GM20000 (cell line): Measurements from ENCODE around the gene CCDC54.

Experiments
- DNase-seq: peaks from one replicate; pipeline ENCODE4 v3.0.0; 2012; ENCODE audit warnings: low spot score
- CTCF ChIP-seq: IDR thresholded peaks from 2 replicates; pipeline ENCODE4 v1.5.1; 2012; ENCODE audit warnings: mild to moderate bottlenecking, control low read depth; ENCODE audit errors: extremely low read depth, missing control alignments

CCDC54 gene

DNA sequence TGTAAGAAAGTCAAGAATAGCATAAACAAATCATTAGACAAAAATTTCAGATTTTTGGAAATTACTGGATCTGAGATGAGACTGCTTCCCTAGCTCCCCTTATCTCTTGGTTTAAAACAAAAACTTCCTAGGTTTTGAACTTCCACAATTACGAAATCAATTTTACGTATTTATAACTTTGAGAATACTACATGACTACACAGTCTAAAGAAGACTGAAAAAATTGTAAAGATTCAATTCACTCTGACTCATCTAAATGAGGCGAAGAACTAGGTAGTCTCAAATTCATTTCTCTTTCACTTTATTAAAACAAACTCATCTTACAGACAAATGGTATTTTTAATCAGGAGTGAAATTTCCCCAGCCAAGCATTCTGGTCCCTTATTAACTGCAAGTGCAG, 10.3 kb downstream of the CCDC54 start:
- TF ChIP-seq CTCF: no peak
- no peak for DNase-seq

- no peak for DNase-seq
- no peak for TF ChIP-seq CTCF
Measured at GRCh38 chr3:107392549-107393165, 15.4 kb downstream of the CCDC54 start.

GRCh38 chr3:107394502-107394901, 17.3 kb downstream of the CCDC54 start:
- no peak for DNase-seq
- no peak for TF ChIP-seq CTCF

- no peak for DNase-seq
- TF ChIP-seq CTCF: no peak
Measured at GRCh38 chr3:107395066-107395465, 17.8 kb downstream of the CCDC54 start.

DNA sequence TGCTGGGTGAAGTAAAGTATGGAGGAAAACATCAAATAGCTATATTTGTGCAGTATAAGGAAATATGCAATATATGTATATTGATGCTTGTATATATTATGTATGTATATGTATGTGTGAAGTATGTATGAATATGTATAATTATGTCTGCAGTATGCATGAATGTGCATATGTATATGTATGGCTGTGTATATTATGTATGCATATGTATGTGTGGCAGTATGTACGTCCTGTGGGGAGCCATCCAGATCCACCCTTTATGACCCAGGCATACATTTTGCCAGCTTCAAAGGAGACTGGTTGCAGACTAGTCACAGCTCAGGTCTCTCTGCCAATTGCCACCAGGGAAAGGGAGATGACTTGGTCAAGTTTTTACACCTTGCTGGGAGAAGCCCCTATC, 24.1 kb downstream of the CCDC54 start:
- no peak for DNase-seq
- TF ChIP-seq CTCF: no peak

DNA sequence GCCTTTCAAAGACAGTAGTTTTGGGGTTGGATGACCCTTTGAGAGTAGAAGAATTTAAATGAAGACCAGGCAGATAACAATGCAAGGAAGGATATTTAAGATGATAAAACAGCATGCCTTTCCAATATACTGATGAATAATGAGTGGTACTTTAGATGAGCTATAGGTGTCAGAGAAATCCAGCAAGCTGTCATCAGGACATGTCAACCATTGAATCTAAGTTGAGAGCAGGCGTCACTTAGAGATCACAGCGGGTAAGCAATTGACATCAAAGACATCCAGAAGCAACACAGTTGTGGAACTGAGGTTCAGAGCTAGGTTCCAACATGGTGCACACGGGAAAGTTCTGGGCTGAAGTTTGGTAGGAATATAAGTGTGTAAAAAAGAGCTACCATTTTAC, 25.0 kb downstream of the CCDC54 start:
- no peak for DNase-seq
- TF ChIP-seq CTCF: no peak

DNA sequence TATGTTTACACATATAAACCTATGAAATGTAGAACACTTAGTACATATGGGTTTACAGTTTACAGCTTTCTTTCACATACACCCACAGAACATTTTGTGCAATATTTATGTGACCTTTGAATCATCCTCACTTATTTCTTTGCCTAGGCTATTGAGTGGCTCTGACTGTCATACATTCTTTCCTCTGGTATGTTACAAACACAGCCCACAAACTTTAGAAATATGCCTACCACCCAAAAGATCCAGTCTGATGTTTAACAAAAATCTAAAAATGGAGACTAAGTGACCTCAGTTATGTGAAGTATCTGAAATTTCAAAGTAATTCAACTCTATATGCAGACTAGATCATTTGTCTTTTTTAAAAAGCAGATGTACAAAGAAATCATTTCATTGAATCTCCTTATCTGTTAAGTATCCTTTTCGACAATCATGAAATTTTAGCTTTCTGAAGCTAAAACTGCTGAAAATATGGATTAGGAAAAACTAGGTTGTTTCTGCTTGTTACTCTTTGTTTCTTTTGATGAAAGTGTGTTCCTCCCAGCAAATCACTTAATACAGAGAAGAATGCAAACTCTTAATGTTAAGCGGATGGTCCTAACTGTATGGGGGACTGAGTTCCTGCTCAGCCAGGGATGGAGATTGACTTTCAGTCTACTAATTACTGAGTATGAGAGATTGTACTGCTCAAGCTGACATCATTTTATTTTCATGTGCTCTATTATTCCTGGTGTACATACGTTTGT, 27.7 kb downstream of the CCDC54 start:
- no peak for DNase-seq
- no peak for TF ChIP-seq CTCF
